ENCODE measurements around the gene CHGA. TPM values are rescaled to one million over a fixed set of nuclear protein-coding genes. Genes with fewer than 3 reads are reported as not detected.

CHGA gene
- total and polyA plus RNA-seq, 2 of the 13 experiments (the other 11 are each of a cell fraction or from before 2014, with no cell fraction given) = not detected

DNA sequence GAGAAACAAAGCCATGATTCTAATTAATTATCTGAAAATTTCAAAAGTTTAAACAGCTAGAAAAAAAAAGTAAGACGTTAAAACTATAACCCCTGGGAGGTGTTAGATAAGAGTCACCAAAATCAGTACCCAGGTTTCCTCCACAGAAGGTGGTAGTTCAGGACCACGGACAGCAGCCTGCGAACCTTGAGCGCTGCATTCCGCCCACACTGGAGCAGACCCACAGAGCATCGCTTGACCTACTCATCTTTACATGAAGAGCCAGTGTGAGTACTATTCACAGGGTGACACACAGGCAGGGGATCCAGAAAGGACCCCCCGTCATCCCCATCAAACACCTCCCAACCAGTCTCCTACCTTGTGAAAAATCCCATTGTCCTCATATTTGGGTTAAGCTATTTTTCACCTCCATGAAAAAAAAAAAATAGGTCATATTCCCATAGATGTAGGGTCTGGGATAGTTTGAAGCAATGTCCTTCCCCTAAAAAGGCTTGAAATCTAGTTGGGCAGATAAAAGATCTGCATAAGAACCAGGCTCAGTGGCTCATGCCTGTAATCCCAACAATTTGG, 8.8 kb upstream of the CHGA start (continued):
- peak; percentile 73; the same call in 1 of the 2 replicates for TF ChIP-seq ZNF431 (CRISPR knock-in tag; IDR thresholded peaks at IDR 0.05; ENCODE audit: borderline replicate concordance, low read depth)
- peak; percentile 73 for TF ChIP-seq ZNF12 (CRISPR knock-in tag; IDR thresholded peaks at IDR 0.05)
- TF ChIP-seq, protein P1, sequence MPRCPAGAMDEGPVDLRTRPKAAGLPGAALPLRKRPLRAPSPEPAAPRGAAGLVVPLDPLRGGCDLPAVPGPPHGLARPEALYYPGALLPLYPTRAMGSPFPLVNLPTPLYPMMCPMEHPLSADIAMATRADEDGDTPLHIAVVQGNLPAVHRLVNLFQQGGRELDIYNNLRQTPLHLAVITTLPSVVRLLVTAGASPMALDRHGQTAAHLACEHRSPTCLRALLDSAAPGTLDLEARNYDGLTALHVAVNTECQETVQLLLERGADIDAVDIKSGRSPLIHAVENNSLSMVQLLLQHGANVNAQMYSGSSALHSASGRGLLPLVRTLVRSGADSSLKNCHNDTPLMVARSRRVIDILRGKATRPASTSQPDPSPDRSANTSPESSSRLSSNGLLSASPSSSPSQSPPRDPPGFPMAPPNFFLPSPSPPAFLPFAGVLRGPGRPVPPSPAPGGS (CRISPR knock-in tag; IDR thresholded peaks at IDR 0.05) = no peak
- 0 out of 2 replicates have a peak, but pooled peaks have one; percentile 33 for TF ChIP-seq ZBTB42 (CRISPR knock-in tag; IDR thresholded peaks at IDR 0.05)
- 0 out of 2 replicates have a peak, but pooled peaks have one; percentile 24 for TF ChIP-seq ZNF317 (CRISPR knock-in tag; IDR thresholded peaks at IDR 0.05)
- TF ChIP-seq POGZ (CRISPR knock-in tag; IDR thresholded peaks at IDR 0.05) = no peak
- peak; percentile 77; the same call in 1 of the 2 replicates for TF ChIP-seq MTF1 (CRISPR knock-in tag; IDR thresholded peaks at IDR 0.05)
- TF ChIP-seq, protein P2, sequence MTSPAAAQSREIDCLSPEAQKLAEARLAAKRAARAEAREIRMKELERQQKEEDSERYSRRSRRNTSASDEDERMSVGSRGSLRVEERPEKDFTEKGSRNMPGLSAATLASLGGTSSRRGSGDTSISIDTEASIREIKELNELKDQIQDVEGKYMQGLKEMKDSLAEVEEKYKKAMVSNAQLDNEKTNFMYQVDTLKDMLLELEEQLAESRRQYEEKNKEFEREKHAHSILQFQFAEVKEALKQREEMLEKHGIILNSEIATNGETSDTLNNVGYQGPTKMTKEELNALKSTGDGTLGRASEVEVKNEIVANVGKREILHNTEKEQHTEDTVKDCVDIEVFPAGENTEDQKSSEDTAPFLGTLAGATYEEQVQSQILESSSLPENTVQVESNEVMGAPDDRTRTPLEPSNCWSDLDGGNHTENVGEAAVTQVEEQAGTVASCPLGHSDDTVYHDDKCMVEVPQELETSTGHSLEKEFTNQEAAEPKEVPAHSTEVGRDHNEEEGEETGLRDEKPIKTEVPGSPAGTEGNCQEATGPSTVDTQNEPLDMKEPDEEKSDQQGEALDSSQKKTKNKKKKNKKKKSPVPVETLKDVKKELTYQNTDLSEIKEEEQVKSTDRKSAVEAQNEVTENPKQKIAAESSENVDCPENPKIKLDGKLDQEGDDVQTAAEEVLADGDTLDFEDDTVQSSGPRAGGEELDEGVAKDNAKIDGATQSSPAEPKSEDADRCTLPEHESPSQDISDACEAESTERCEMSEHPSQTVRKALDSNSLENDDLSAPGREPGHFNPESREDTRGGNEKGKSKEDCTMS (CRISPR knock-in tag; conservative IDR thresholded peaks at IDR 0.05) = peak; percentile 85; the same call in 1 of the 2 replicates
- TF ChIP-seq ZMYM4 (CRISPR knock-in tag; IDR thresholded peaks at IDR 0.05) = 0 out of 2 replicates have a peak, but pooled peaks have one; percentile 26
- TF ChIP-seq TSC22D2 (CRISPR knock-in tag; IDR thresholded peaks at IDR 0.05; ENCODE audit: borderline replicate concordance) = peak; percentile 91
- TF ChIP-seq, protein P3, sequence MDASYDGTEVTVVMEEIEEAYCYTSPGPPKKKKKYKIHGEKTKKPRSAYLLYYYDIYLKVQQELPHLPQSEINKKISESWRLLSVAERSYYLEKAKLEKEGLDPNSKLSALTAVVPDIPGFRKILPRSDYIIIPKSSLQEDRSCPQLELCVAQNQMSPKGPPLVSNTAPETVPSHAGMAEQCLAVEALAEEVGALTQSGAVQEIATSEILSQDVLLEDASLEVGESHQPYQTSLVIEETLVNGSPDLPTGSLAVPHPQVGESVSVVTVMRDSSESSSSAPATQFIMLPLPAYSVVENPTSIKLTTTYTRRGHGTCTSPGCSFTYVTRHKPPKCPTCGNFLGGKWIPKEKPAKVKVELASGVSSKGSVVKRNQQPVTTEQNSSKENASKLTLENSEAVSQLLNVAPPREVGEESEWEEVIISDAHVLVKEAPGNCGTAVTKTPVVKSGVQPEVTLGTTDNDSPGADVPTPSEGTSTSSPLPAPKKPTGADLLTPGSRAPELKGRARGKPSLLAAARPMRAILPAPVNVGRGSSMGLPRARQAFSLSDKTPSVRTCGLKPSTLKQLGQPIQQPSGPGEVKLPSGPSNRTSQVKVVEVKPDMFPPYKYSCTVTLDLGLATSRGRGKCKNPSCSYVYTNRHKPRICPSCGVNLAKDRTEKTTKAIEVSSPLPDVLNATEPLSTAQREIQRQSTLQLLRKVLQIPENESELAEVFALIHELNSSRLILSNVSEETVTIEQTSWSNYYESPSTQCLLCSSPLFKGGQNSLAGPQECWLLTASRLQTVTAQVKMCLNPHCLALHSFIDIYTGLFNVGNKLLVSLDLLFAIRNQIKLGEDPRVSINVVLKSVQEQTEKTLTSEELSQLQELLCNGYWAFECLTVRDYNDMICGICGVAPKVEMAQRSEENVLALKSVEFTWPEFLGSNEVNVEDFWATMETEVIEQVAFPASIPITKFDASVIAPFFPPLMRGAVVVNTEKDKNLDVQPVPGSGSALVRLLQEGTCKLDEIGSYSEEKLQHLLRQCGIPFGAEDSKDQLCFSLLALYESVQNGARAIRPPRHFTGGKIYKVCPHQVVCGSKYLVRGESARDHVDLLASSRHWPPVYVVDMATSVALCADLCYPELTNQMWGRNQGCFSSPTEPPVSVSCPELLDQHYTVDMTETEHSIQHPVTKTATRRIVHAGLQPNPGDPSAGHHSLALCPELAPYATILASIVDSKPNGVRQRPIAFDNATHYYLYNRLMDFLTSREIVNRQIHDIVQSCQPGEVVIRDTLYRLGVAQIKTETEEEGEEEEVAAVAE (CRISPR knock-in tag; IDR thresholded peaks at IDR 0.05; ENCODE audit: borderline replicate concordance) = peak; percentile 80
- TF ChIP-seq ZNF205 (CRISPR knock-in tag; IDR thresholded peaks at IDR 0.05) = peak; percentile 85
- TF ChIP-seq ZNF263 (CRISPR knock-in tag; IDR thresholded peaks at IDR 0.05) = peak; percentile 39; the same call in 1 of the 2 replicates
- TF ChIP-seq KAT8 (CRISPR knock-in tag; IDR thresholded peaks at IDR 0.05) = peak; percentile 71
- TF ChIP-seq KDM2A (CRISPR knock-in tag; IDR thresholded peaks at IDR 0.05; ENCODE audit: borderline replicate concordance, low read depth) = peak; percentile 62; the same call in 1 of the 2 replicates
- TF ChIP-seq, protein P4, sequence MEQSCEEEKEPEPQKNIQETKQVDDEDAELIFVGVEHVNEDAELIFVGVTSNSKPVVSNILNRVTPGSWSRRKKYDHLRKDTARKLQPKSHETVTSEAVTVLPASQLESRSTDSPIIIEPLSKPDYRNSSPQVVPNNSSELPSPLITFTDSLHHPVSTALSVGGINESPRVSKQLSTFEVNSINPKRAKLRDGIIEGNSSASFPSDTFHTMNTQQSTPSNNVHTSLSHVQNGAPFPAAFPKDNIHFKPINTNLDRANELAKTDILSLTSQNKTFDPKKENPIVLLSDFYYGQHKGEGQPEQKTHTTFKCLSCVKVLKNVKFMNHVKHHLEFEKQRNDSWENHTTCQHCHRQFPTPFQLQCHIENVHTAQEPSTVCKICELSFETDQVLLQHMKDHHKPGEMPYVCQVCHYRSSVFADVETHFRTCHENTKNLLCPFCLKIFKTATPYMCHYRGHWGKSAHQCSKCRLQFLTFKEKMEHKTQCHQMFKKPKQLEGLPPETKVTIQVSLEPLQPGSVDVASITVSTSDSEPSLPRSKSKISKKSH (CRISPR knock-in tag; IDR thresholded peaks at IDR 0.05; ENCODE audit: borderline replicate concordance) = peak; percentile 43; the same call in 1 of the 2 replicates
- TF ChIP-seq, protein P5, sequence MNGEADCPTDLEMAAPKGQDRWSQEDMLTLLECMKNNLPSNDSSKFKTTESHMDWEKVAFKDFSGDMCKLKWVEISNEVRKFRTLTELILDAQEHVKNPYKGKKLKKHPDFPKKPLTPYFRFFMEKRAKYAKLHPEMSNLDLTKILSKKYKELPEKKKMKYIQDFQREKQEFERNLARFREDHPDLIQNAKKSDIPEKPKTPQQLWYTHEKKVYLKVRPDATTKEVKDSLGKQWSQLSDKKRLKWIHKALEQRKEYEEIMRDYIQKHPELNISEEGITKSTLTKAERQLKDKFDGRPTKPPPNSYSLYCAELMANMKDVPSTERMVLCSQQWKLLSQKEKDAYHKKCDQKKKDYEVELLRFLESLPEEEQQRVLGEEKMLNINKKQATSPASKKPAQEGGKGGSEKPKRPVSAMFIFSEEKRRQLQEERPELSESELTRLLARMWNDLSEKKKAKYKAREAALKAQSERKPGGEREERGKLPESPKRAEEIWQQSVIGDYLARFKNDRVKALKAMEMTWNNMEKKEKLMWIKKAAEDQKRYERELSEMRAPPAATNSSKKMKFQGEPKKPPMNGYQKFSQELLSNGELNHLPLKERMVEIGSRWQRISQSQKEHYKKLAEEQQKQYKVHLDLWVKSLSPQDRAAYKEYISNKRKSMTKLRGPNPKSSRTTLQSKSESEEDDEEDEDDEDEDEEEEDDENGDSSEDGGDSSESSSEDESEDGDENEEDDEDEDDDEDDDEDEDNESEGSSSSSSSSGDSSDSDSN (CRISPR knock-in tag; IDR thresholded peaks at IDR 0.05) = no peak
